Measurements from ENCODE around the gene BMERB1.
"Not testable (repeated sequence)": the region's sequence is repeated elsewhere in the genome, so short reads cannot be mapped to it uniquely, and the experiment has no call there.

BMERB1 gene

DNA sequence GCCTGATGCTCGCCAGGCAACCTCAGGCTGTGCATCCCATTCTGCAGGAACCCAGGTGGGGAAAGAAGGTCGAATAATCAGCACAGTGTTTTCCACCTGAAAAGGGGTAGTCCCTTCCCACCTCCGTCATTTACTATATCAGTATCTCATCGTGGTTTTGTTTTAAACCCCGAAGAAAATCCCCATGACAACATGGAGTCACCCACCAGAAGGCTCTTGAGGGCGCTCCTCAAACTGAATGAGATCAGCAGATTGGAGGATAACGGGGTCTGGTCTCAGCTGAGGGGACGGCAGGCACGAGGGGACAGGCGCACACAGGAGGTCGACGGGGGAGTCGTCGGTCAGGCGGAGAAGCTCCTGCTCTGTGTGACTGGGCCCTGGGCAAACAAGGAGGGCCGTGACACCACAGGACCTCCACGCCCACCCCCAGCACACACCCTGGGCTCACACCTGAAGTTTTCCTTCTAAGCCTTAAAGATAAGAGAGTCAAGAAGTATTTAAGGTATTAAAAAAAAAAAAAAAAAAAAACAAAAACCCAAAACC lies 164.3 kb downstream of the BMERB1 start:
- no peak for DNase-seq

GRCh38 chr16:15599303-15600070 lies 165.1 kb downstream of the BMERB1 start:
- DNase-seq: no peak

DNA sequence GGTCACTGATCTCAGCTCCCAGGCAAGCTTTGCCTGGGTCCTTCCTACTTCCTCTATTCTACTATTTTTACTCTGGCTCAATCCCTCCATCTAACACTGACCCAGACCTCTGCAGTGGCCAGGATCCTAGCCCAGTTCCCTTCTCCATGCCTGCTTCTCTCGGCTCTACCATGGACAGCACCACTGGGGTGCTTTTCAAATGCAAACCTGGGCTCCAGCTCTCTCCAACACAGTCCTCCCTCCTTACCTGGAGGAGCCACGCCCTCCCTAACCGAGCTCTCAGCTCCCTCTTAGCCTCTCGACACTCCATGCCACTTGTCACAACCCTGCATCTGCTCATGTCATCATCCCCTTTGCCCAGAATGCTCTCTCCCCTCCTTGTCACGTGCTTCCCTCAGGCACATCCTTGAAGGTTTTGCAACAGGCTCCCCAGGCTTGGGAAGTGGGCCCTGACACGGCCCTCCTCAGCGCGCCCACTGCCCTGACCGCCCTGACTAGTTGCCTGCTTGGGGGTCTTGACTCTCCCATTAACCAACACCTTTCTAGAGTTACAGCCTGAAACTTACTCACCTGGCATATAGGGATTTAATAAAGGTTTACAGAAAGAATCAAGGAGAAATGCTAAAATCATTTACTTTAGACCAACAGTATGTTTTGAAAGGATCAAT lies 167.0 kb downstream of the BMERB1 start:
- DNase-seq: no peak

DNA sequence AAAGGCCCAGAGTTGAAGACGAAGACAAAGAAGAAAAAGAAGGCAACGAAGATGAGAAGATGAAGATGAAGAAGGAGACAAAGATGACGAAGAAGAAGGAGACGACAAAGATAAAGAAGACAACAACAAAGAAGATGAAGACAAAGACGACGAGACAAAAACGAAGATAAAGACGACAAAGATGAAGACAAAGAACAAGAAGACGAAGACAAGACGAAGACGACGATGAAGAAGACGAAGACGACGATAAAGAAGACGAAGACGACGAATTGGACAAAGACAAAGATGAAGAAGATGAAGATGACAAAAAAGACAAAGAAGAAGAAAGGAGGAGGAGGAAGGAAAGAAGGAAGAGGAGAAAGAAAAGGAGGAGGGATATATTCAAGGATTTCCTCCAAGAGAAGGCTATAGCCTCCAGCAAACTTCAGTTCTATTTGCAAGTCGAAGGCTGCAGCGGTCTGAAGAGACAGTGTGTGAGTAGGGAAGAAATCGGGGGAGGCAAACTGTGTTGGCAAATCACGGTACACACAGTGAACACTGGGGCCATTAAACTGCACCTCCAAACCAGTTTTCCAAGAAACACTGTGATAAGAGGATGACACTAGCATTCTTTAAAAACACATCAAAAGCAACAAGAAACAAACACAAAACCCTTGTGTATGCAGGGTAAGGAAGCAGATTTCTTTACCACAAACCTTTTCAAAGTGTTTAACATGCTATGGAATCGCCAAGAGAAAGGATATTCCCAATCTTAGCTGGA lies 168.1 kb downstream of the BMERB1 start:
- no peak for DNase-seq

DNA sequence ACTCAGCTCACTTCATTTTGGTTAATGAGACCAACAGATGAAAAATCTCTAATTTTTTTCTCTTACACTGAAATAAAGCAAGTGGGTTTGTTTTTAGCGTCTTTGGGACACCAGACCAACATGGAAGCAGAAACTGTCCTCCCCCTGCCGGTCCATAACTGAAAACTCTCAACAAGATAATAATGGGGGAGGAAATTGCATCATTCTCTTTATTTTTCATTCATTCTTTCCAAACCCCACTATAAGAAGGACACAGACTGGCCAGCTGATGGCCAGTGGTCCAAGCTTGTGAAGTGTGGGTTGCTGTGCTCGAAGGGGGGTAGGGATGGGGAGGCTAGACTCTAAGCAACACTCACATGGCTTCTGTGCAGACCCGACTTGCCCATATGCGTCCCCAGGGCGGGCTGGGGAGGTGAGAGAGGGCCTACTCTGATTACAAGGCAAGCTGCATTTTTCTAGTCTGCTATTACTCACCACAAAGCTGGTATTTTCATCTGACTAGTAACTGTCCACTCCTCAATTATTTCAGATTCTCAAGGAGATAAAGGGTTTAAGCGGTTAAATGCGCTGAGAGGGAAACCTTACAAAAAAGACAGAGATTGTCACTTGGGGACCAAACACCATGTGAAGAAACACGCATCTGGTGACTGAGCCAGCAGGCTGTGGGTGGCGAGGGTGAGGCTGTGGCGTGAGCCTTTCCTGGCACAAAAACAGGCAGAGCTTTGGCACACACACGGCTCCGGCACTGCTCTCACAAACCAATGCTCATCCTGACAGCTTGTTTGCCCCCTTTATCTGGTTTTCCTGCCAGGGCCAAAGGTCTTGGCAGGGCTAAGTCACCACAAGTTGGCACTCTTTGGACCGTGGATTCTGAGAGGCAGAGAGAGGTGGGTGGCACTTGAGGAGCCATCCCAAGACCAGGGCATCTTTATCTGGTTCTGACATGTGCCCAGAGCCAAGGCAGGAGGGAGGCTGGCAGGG lies 170.4 kb downstream of the BMERB1 start:
- DNase-seq: no peak

DNA sequence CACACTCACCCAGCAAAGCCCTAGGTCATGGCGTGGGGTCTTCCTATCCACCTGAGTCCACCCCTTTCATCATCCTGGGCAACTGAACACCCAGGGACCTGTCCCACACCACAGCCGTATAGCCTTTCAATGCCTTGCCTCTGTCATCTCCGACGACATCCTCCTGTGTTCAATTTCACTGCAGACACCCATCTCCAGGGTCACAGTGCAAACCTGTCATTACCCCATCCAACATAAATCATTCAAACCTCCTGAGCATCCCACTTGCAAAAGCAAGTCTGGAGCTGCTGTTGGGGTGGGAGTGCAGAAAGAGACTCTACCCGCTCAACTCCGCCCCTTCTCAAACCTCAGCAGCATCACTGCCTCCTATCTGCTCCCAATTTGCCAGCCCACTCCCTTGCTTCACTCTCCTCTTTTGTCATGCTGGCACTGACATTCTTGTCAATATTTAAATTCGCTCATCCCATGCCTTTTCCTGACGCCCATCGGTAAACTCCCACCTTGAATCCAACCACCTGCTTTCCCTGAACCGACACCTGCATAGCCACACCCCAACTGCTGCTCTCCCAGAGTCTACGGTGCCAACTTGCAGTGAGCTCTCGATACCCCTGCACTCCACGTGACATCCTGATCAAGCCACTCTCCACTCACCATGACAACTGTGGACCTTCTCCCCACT lies 171.6 kb downstream of the BMERB1 start:
- DNase-seq: no peak

GRCh38 chr16:15606518-15607220 lies 172.3 kb downstream of the BMERB1 start:
- DNase-seq: no peak

DNA sequence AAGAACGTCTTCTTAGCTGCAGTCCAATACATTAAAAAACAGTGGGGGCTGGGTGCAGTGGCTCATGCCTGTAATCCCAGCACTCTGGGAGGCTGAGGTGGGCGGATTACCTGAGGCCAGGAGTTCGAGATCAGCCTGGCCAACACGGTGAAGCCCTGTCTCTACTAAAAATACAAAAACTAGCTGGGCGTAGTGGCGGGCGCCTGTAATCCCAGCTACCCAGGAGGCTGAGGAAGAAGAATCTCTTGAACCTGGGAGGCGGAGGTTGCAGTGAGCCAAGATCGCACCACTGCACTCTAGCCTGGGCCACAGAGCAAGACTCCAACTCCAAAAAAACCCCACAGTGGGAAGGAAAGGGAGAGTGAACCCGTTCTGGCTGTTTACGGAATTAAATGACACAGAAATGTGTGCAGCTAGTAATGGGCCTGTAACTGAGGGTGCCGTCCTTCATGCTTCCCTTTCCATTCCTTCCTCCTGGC lies 172.9 kb downstream of the BMERB1 start:
- DNase-seq: not testable (repeated sequence)

- DNase-seq: no peak
Observed at GRCh38 chr16:15607700-15608396, 173.5 kb downstream of the BMERB1 start.

DNA sequence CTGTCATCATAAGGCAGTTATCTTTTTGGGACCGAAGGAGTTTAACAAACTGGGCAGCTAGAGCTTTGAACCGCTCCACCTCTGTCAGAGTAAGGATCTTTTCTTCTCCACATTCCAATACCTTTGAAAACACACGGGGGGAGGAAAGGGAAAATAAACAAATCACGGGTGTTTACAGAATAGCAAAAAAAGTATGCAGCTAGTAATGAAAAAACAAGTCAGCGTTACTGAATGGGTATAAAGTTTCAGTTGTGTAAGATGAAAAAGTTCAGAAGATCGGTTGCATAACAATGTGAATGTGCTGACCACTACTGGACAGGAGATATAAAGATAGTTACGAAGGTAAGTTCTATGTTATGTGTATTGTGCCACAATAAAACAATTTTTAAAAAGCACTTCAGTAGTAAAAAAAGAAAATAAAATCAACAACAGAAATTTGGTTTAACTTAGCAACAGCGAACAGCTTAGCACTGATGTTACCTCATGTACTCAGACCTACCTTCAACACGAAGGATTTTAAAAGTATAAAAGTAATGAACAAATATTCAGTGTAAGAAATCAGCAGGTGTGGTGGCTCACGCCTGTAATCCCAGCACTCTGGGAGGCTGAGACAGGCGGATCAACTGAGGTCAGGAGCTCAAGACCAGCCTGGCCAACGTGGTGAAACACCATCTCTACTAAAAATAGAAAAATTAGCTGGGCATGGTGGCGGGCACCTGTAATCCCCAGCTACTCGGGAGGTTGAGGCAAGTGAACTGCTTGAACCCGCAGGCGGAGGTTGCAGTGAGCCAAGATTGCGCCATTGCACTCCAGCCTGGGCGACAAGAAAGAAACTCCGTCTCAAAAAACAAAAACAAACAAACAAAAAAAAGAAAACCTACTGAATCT lies 174.3 kb downstream of the BMERB1 start:
- DNase-seq: no peak

- DNase-seq: no peak
Observed at GRCh38 chr16:15609286-15609649, 174.9 kb downstream of the BMERB1 start.

GRCh38 chr16:15610369-15610871 lies 176.0 kb downstream of the BMERB1 start:
- peak; percentile 27 for DNase-seq

- DNase-seq: no peak
Observed at GRCh38 chr16:15611610-15612009, 177.2 kb downstream of the BMERB1 start.

DNA sequence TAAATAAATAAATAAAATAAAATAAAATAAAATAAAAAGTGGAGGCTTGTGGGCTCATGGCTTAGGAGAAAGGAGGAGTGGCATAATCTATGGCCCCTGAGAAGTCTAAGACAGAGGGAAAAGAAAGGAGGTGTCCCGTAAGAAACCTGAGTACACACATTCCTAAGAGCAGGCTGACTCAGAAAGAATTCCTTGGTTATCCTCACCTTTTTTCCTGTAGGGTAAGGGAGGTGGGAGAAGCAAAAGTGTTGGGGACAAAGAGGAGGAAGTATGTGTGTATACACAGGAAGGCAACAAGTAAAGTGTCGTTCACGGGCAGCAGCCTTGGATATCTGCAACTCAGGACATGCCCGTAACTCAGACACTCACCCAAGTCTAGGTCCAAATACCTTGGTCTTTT lies 179.3 kb downstream of the BMERB1 start:
- no peak for DNase-seq

- DNase-seq: no peak
Observed at GRCh38 chr16:15616012-15616411, 181.6 kb downstream of the BMERB1 start.

GRCh38 chr16:15616475-15617165 lies 182.2 kb downstream of the BMERB1 start:
- DNase-seq: no peak

DNA sequence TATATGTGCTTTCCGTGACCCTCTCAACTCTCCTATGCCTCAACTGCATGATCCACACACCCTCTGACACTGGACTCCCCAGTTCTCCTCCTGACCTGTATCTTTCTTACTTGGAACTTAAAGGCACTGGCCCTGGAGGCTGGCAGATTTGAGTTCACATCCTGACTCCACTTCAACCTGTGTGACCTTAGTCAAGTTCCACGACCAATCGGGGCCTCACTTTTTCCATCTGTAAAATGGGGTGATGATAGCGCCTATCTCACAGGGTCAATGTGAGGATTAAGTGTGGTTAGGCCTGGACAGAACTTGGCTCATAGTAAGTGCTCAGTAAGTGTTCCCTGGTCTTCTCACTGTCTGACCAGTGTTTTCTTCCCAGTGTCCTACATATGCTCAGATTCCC lies 183.5 kb downstream of the BMERB1 start:
- no peak for DNase-seq

DNA sequence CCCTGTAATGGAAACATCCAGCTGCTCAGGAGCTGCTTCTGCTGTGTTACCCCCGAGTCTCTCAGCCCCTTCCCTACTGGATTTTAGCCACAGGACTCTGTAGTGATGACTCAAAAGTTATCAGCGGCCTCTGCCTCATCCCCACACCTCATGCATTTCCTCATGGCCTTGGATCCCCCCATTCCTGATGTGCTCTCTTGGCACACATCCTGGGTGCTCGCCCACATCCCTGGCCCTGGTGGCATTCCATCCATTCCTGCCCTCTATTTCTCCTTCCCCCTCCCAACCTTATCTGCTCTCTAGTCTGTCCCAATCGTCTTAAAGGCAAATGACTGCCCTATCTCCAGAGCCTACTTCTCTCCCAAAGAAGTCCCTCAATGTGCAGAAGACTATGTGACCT lies 184.0 kb downstream of the BMERB1 start:
- DNase-seq: no peak
